Lung (tissue), 12 donors: Measurements from ENCODE around the gene TOMM34. TPM values are rescaled to one million over a fixed set of nuclear protein-coding genes. Genes with fewer than 3 reads are reported as not detected.
A peak's percentile ranks its signal among the peaks of the same experiment; 100 is the strongest.

Experiments
- ATAC-seq: fragments of 200-7000 bp; cut with Tn5 transposase; one replicate; pipeline ENCODE4 v1.9.1; 2020; ENCODE audit warnings: moderate number of reproducible peaks; ENCODE audit not compliant: insufficient read depth, low FRiP score
- DNase-seq, 3 donors: peaks; one replicate each; pipeline ENCODE4 v3.0.0-alpha.2; 2013 to 2017
- H3K27ac ChIP-seq, 2 donors: one replicate each; pipeline ENCODE4 v1.5.1; 2013; ENCODE audit warnings: mild to moderate bottlenecking in 2 of 2, moderate library complexity in 2 of 2, control low read depth in 1 of 2, inconsistent platforms in 1 of 2, low read depth in 1 of 2, low read length in 1 of 2
- H3K27me3 ChIP-seq, 3 donors: one replicate each; pipeline ENCODE4 v1.5.1; 2013; ENCODE audit warnings: low read length in 2 of 3; ENCODE audit not compliant: control insufficient read depth in 3 of 3, insufficient read depth in 3 of 3
- H3K36me3 ChIP-seq, 4 donors: one replicate each; pipeline ENCODE4 v1.5.1; 2013; ENCODE audit warnings: low read length in 4 of 4, mild to moderate bottlenecking in 1 of 4, moderate library complexity in 1 of 4; ENCODE audit not compliant: control insufficient read depth in 4 of 4, insufficient read depth in 4 of 4
- H3K4me1 ChIP-seq, 5 donors: one replicate each; pipeline ENCODE4 v1.5.1; 2013; ENCODE audit warnings: low read length in 5 of 5, mild to moderate bottlenecking in 2 of 5, moderate library complexity in 1 of 5; ENCODE audit not compliant: control insufficient read depth in 5 of 5, insufficient read depth in 5 of 5
- H3K4me3 ChIP-seq: one replicate; pipeline ENCODE4 v1.5.1; 2013; ENCODE audit warnings: mild to moderate bottlenecking, control low read depth, moderate library complexity
- H3K9ac ChIP-seq, 2 donors: one replicate each; pipeline ENCODE4 v1.5.1; 2013; ENCODE audit warnings: low read length in 2 of 2, control low read depth in 1 of 2; ENCODE audit not compliant: insufficient read depth in 1 of 2
- H3K9me3 ChIP-seq, 4 donors: one replicate each; pipeline ENCODE4 v1.5.1; 2013; ENCODE audit warnings: low read length in 3 of 4, mild to moderate bottlenecking in 1 of 4, moderate library complexity in 1 of 4; ENCODE audit not compliant: control insufficient read depth in 4 of 4, insufficient read depth in 3 of 4
- CTCF ChIP-seq: IDR thresholded peaks from 2 replicates; pipeline ENCODE4 v1.5.1; 2012; ENCODE audit warnings: mild to moderate bottlenecking; ENCODE audit errors: control extremely low read depth, extremely low read depth
- WGBS, 2 donors: extraction: QIAGEN DNeasy Blood & Tissue Kit; methylation state at CpG; one replicate each; pipeline ENCODE4 v1.1.7; 2013; 5-methylcytosine and 5-hydroxymethylcytosine counted together
- polyA plus RNA-seq, 2 donors: library from polyadenylated mRNA; stranded (reverse); fragments of 200-250 nt; gene quantifications; one replicate each; pipeline ENCODE4 v1.2.1, GENCODE V29; 2013
- total RNA-seq, 2 donors: library from RNA; depleted of rRNA in 1 of 2; stranded (reverse); fragments of >200 nt in 1 of 2; gene quantifications; one replicate each; pipeline ENCODE4 v1.2.1, GENCODE V29; 2014 to 2021
- donor health status: control.
- donor health status: control.
- donor health status: Bipolar disorder and iron deficiency.
- donor health status: healthy.
- donor health status: DM: yes; HTN: yes; CAD: no.

The TOMM34 gene
- total and polyA plus RNA-seq, 4 donors = 9.8 to 24.7 (median 17.1) TPM

DNA sequence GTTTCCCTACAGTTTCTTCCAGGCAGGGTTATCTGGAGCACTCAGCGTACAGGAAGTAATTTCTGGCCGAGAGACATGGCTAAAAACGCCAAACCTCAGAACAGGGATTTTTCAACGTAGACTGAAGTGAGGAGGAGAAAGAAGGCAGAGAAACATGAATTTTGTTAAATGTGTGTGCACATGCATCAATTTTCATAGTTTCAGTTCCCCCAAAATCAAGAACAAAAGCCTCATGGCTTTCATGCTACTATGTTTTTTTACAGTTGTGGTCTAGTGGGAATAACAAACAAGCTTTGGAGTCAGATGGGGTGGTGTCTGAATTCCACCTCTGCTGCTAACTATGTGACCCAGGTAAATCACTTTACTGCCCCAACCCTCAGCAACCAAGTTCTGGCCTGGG lies 4.9 kb downstream of the TOMM34 start:
- peaks cover 0 to 3% (median 0%) of the 10 kb centered on the region in 4 donors for H3K9me3 ChIP-seq
- 73 to 79% methylated on average over 4 of the region's 4 CpGs for WGBS, 2 donors
- DNase-seq (no peak), ATAC-seq (no peak)
- H3K4me1 ChIP-seq = peaks cover 0 to 11% (median 0%) of the 10 kb centered on the region in 5 donors
- no peak overlapping the region for H3K9ac ChIP-seq
- peaks cover 6 to 50% (median 34%) of the 10 kb centered on the region in 4 donors for H3K36me3 ChIP-seq
- no peak overlapping the region for H3K27ac ChIP-seq
- TF ChIP-seq CTCF = no peak
- H3K27me3 ChIP-seq = no peaks in the 10 kb centered on the region
- H3K4me3 ChIP-seq = no peak overlapping the region

DNA sequence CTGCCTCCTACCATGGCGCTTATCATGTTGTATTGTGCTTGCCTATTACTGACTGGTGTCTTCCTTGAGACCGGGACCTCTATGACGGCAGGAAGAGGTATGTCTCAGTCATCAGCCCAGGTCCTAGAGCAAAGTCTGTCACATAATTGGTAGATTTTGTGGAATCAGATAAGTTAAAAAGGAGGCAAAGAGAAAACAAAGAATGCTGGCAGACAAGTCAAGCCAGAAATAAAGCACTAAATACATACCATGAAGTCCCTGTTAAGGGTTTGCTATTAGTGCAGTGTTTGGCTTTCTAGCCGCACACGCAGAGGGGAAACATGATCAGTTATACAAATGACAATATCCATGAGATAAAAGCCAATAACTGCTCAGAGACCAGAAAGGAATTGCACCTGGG lies 6.0 kb downstream of the TOMM34 start:
- 89 to 93% methylated on average over 5 of the region's 5 CpGs for WGBS, 2 donors
- H3K27me3 ChIP-seq = no peaks in the 10 kb centered on the region
- H3K9ac ChIP-seq = no peak overlapping the region
- DNase-seq (peak in 1 of 3 donors; percentile 55), ATAC-seq (no peak)
- H3K36me3 ChIP-seq = peaks cover 11 to 57% (median 39%) of the 10 kb centered on the region in 4 donors
- H3K27ac ChIP-seq = no peak overlapping the region
- H3K4me3 ChIP-seq = no peak overlapping the region
- peaks cover 0 to 3% (median 0%) of the 10 kb centered on the region in 4 donors for H3K9me3 ChIP-seq
- H3K4me1 ChIP-seq = peaks cover 0 to 4% (median 0%) of the 10 kb centered on the region in 5 donors
- no peak for TF ChIP-seq CTCF

DNA sequence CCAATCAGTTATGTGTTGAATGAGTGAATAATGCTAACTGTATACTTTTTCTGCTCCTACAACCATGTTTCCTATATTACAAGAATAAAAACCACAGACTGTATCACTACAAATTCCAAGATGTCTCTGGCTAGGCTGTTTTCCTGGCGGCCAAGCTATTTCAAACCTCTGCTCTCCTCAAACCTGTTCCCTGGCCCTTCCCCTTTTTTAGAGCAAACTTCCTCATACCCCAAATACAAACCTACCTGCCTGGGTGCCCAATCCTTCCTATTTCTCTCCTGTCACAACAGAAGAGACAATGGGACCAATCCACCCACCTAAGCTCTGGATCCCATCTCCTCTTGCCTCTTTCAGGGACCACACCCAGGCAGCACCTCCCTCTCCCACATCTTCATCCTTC lies 7.5 kb downstream of the TOMM34 start:
- peaks cover 11 to 70% (median 43%) of the 10 kb centered on the region in 4 donors for H3K36me3 ChIP-seq
- WGBS, 2 donors = 63 to 84% methylated on average over 1 of the region's 1 CpG
- no peak overlapping the region for H3K9ac ChIP-seq
- DNase-seq (no peak), ATAC-seq (no peak)
- TF ChIP-seq CTCF = no peak
- H3K4me1 ChIP-seq = no peaks in the 10 kb centered on the region
- H3K4me3 ChIP-seq = no peak overlapping the region
- H3K9me3 ChIP-seq = peaks cover 0 to 3% (median 0%) of the 10 kb centered on the region in 4 donors
- no peaks in the 10 kb centered on the region for H3K27me3 ChIP-seq
- no peak overlapping the region for H3K27ac ChIP-seq

DNA sequence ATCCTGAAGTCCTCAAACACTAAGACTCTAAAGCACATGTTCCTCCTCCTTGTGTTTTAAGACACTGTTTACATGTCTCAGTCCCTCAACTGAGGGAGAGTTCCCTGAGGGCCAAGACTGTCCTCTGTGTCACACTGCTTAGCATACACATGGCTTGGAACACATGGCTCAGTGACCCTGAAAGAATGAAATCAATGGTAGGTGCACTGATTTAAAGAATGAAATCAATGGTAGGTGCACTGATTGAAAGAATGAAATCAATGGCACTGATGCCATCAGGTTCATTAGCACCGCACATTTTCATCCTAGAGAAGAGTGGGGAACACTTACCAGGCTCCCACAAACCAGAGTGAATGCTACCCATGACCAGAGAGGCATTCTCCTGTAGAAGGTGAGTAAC lies 9.8 kb downstream of the TOMM34 start:
- WGBS, 2 donors = 96 to 100% methylated on average over 1 of the region's 1 CpG
- Histone ChIP-seq H3K27me3 (no peaks in the 10 kb centered on the region), H3K27ac (no peak overlapping the region), H3K4me3 (no peak overlapping the region), H3K9me3 (peaks cover 0 to 3% (median 0%) of the 10 kb centered on the region in 4 donors), H3K36me3 (peaks cover 15 to 76% (median 41%) of the 10 kb centered on the region in 4 donors), H3K9ac (no peak overlapping the region), H3K4me1 (no peaks in the 10 kb centered on the region)
- TF ChIP-seq CTCF = no peak
- DNase-seq (no peak), ATAC-seq (no peak)
